Endothelial cell (in vitro differentiated cells): ENCODE results near the gene PDHB. TPM values are rescaled to one million over a fixed set of nuclear protein-coding genes. Genes with fewer than 3 reads are reported as not detected.
A peak's percentile ranks its signal among the peaks of the same experiment; 100 is the strongest.

ENCODE experiments used
- DNase-seq: peaks from one replicate; pipeline ENCODE4 v3.0.0; 2021; ENCODE audit warnings: low spot score
- H3K27ac Mint-ChIP-seq: one replicate; pipeline ENCODE4 v1.8.0; 2021; ENCODE audit warnings: mixed read lengths, inconsistent platforms; ENCODE audit not compliant: unreplicated experiment
- H3K27me3 Mint-ChIP-seq: one replicate; pipeline ENCODE4 v1.8.0; 2021; ENCODE audit warnings: mild to moderate bottlenecking, moderate library complexity, mixed read lengths, inconsistent platforms; ENCODE audit not compliant: unreplicated experiment
- H3K36me3 Mint-ChIP-seq: one replicate; pipeline ENCODE4 v1.8.0; 2021; ENCODE audit warnings: mild to moderate bottlenecking, low read depth, mixed read lengths, inconsistent platforms; ENCODE audit not compliant: unreplicated experiment
- H3K4me1 Mint-ChIP-seq: one replicate; pipeline ENCODE4 v1.8.0; 2021; ENCODE audit warnings: mild to moderate bottlenecking, mixed read lengths, inconsistent platforms; ENCODE audit not compliant: unreplicated experiment
- H3K4me3 Mint-ChIP-seq: one replicate; pipeline ENCODE4 v1.8.0; 2021; ENCODE audit warnings: mild to moderate bottlenecking, mixed read lengths, inconsistent platforms; ENCODE audit not compliant: unreplicated experiment
- H3K9me3 Mint-ChIP-seq: one replicate; pipeline ENCODE4 v1.8.0; 2021; ENCODE audit warnings: mixed read lengths, inconsistent platforms; ENCODE audit not compliant: unreplicated experiment
- total RNA-seq: library from RNA; stranded (reverse); fragmentation: NEBNext Ultra II Directional; extraction: Animal tissue kit (Norgen Biotek cat#: 25700); gene quantifications from one replicate; pipeline ENCODE4 v1.2.1, GENCODE V29; 2021; ENCODE audit not compliant: unreplicated experiment
- TF ChIP-seq, protein P1 (sequence below): fragments of 200-600 bp; sonication (generic); IDR thresholded peaks from one replicate; pipeline ENCODE4 v1.5.0; 2021; ENCODE audit warnings: antibody characterized with exemption; ENCODE audit not compliant: unreplicated experiment

The PDHB gene
- total RNA-seq, 1 donor from 2014 or later = 72.8 TPM

DNA sequence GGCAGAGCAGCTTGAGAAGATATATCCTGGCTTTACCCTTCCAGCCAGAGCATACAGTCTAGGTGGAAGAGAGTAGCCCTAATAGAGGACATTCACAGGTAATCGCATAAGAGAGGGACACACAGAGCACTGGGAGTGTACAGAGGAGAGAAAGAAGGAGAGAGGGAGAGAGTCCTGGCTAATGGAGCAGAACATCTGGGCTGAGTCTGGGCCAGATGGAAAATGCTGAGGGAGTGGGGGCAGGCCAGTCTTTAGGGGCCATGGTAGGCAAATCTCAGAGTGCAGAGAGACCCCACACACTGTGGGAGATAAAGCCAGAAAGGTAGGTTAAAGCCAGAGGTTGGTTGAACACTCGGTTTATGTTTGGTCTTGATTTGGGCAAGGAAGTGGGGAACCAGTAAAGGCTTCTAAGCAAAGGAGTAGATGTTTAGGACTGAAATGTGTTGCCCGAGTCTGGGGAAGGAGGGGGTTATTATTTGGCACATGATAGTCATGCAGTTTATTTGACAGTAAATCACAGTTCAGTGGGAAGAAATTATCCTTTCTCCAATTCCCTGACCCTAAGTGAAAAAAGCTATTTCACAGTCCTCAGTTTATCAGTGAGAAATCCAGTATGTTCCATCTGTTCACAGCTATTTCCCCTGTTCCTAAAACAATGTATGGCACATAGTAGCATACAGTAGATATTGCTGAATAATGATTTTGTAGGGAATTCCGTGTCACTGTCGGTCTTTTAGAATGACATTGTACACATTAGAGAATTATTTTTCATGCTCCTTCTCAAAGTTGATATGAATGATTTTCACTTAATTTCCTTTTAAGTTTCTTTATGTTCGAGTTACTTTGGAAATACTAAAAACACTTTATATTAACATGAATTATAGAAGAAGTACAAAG lies 45.7 kb downstream of the PDHB start:
- H3K27ac Mint-ChIP-seq = peak overlapping the region; percentile 95
- peaks cover 6% of the 10 kb centered on the region for H3K27me3 Mint-ChIP-seq
- TF ChIP-seq, protein P1, sequence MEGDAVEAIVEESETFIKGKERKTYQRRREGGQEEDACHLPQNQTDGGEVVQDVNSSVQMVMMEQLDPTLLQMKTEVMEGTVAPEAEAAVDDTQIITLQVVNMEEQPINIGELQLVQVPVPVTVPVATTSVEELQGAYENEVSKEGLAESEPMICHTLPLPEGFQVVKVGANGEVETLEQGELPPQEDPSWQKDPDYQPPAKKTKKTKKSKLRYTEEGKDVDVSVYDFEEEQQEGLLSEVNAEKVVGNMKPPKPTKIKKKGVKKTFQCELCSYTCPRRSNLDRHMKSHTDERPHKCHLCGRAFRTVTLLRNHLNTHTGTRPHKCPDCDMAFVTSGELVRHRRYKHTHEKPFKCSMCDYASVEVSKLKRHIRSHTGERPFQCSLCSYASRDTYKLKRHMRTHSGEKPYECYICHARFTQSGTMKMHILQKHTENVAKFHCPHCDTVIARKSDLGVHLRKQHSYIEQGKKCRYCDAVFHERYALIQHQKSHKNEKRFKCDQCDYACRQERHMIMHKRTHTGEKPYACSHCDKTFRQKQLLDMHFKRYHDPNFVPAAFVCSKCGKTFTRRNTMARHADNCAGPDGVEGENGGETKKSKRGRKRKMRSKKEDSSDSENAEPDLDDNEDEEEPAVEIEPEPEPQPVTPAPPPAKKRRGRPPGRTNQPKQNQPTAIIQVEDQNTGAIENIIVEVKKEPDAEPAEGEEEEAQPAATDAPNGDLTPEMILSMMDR = no peak
- H3K4me3 Mint-ChIP-seq = no peak overlapping the region
- H3K4me1 Mint-ChIP-seq = peaks cover 48% of the 10 kb centered on the region
- no peaks in the 10 kb centered on the region for H3K9me3 Mint-ChIP-seq
- DNase-seq = no peak
- H3K36me3 Mint-ChIP-seq = peaks cover 11% of the 10 kb centered on the region

DNA sequence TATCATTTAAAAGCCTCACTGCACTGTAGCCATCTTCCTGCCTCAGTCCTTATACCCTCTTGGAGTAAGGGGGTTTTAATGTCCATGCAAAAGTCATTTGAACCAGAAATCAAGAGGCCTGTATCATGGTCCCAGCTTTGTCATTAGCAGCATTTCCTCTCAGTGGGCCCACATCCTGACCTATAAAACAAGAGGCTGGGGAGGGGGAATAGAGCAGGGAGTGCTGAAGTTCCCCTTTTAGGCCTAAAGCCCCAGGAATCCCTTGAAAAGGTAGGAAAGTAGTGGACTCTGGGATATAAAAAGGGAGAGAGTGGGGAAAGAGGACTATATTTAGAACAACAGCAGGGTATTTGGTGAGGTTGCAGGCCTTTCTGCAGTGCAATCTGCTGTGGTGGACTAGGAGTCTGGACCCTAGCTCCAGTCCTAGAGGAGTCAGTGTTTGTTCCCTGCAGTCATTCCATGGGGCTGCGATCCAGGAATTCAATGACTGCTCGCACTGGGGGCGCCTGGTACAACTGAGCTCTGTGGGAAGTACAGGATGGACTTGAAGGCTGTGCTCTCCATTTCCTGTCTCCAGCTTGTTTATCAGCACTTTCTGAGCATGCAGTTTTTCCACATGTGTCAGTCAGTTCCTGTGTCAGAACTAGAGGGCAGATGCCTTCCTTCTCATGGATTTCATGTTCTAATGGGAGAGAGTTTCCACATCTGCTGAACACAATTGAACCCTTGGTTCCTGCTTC lies 46.8 kb downstream of the PDHB start:
- H3K4me1 Mint-ChIP-seq = peaks cover 47% of the 10 kb centered on the region
- peak overlapping the region; percentile 95 for H3K27ac Mint-ChIP-seq
- H3K4me3 Mint-ChIP-seq = peak overlapping the region; percentile 47
- peaks cover 6% of the 10 kb centered on the region for H3K27me3 Mint-ChIP-seq
- peak; percentile 50 for DNase-seq
- H3K9me3 Mint-ChIP-seq = no peaks in the 10 kb centered on the region
- TF ChIP-seq, protein P1 = no peak
- peaks cover 11% of the 10 kb centered on the region for H3K36me3 Mint-ChIP-seq

GRCh38 chr3:58384381-58385090 lies 49.1 kb downstream of the PDHB start:
- Mint-ChIP-seq H3K4me1 (peaks cover 52% of the 10 kb centered on the region), H3K36me3 (peaks cover 11% of the 10 kb centered on the region), H3K4me3 (no peak overlapping the region), H3K27ac (peak overlapping the region; percentile 44), H3K9me3 (no peaks in the 10 kb centered on the region), H3K27me3 (peaks cover 6% of the 10 kb centered on the region)
- no peak for DNase-seq
- TF ChIP-seq, protein P1 = no peak

DNA sequence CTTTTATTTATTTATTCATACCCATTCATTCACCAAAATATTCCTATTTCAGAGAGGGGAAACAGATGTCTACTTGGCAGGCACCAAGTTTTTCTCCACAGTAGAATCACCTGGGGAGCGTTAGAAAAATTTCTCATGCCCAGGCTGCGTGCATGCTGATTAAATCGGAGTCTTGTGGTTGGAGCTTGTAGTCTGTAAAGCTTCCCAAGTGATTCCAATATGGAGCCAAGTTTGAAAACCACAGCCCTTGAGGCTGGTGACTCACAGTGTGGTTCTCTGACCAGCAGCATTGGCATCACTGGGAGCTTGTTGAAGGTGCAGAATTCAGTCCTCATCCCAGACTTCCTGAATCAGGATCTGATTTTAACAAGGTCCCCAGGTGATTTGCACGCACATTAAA lies 49.7 kb downstream of the PDHB start:
- DNase-seq = no peak
- Mint-ChIP-seq H3K27me3 (peaks cover 6% of the 10 kb centered on the region), H3K27ac (no peak overlapping the region), H3K9me3 (no peaks in the 10 kb centered on the region), H3K4me1 (peaks cover 55% of the 10 kb centered on the region), H3K4me3 (no peak overlapping the region), H3K36me3 (peaks cover 11% of the 10 kb centered on the region)
- TF ChIP-seq, protein P1 = no peak
